ENCODE data around the gene ADCY9.

- TF ChIP-seq HEYL (CRISPR knock-in tag; IDR thresholded peaks at IDR 0.05) (no peak), CTCF (IDR thresholded peaks at IDR 0.05) (no peak), RCOR1 (IDR thresholded peaks at IDR 0.05; ENCODE audit: low read depth, low read length) (no peak), EP300 (IDR thresholded peaks at IDR 0.05) (no peak), FOSL2 (IDR thresholded peaks at IDR 0.05) (no peak), FOSL2 (CRISPR knock-in tag; IDR thresholded peaks at IDR 0.05) (no peak), JUNB (IDR thresholded peaks at IDR 0.05) (no peak), BCL3 (IDR thresholded peaks at IDR 0.05) (no peak), REST (IDR thresholded peaks at IDR 0.05) (no peak), POLR2A (IDR thresholded peaks at IDR 0.05; ENCODE audit: low read length) (no peak)
These were observed 151.5 kb downstream of the ADCY9 start for GRCh38 chr16:3964686-3965290.

Measured in A549 (cell line).